ENCODE measurements around the gene C14orf180.

Gene C14orf180

DNA sequence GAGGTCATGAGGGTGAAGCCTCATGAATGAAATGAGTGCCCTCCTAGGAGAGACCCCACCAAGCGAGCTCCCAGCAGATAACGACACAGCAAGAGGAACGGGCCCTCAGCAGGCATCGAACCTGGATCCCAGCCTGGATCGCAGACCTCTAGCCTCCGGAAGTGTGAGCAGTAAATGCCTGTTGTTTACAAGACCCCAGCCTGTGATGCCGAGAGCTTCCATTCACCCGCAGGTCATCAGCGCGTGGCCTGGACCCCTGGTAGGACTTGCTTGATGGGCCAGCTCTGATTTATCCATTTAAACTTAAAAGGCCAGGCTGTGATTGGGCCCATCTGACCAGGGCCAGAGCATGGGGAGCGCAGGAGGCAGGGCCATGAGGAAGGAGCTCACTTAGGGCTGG is 18.0 kb downstream of the C14orf180 start:
- Histone ChIP-seq H3K9me3 (ENCODE audit: control insufficient read depth in 5 of 5, low read length in 5 of 5) (no peaks in the 10 kb centered on the region), H3K4me3 (ENCODE audit: low read depth in 1 of 5, low read length in 5 of 5) (no peak overlapping the region), H3K36me3 (ENCODE audit: control insufficient read depth in 5 of 5, insufficient read depth in 5 of 5, low read length in 5 of 5) (no peaks in the 10 kb centered on the region), H3K27ac (ENCODE audit: low read depth, low read length) (no peak overlapping the region), H3K4me1 (ENCODE audit: control insufficient read depth in 5 of 5, insufficient read depth in 5 of 5, low read length in 5 of 5) (peaks cover 0 to 21% (median 19%) of the 10 kb centered on the region in 5 donors), H3K9ac (ENCODE audit: low read length in 5 of 5) (no peak overlapping the region), H3K27me3 (ENCODE audit: control insufficient read depth in 5 of 5, insufficient read depth in 4 of 5, low read length in 5 of 5) (peaks cover 15 to 36% (median 30%) of the 10 kb centered on the region in 5 donors)

DNA sequence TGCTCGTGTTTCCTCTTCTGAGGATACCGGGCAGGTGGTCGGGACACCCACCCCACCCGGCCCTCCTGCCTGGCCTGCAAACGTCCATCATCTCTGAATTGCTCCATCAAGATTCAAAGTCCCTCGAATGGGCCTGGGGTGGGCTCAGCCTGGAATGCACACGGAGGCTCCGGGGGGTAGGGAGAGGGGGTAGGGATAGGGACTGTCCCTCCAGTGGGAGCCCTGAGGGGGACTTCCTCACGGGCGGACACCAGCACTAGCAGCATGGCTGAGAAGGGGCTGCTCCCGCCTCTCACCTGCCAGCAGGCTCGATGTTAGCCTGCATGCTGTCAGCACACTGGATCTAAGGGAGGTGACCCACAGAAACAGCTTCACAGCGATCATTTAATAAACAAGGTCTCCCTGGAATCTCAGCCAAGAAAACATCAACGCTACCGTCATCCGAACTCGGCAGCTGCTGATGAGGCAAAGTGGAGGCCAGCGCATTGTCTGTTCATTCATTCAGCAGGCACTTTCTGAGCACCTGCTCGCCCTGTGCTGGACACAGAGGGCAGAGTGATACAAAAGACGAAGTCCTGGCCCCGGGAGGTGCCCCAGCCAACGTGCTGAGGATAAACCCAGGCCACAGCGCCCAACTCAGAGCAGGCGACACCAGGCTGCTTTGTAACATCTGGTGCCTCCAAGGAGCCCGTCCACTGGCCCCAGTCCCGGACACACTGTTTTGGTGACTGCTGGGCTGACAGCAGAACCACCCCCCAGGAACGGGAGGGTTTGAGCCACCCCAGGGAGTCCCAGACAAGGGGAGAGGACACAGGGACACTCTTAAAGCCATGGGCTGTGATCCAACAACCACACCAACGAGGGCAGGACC is 18.7 kb downstream of the C14orf180 start:
- H3K27ac ChIP-seq (ENCODE audit: low read depth, low read length) = no peak overlapping the region
- H3K9ac ChIP-seq (ENCODE audit: low read length in 5 of 5) = no peak overlapping the region
- H3K4me3 ChIP-seq (ENCODE audit: low read depth in 1 of 5, low read length in 5 of 5) = no peak overlapping the region
- no peaks in the 10 kb centered on the region for H3K9me3 ChIP-seq (ENCODE audit: control insufficient read depth in 5 of 5, low read length in 5 of 5)
- H3K36me3 ChIP-seq (ENCODE audit: control insufficient read depth in 5 of 5, insufficient read depth in 5 of 5, low read length in 5 of 5) = no peaks in the 10 kb centered on the region
- H3K4me1 ChIP-seq (ENCODE audit: control insufficient read depth in 5 of 5, insufficient read depth in 5 of 5, low read length in 5 of 5) = peaks cover 0 to 14% (median 12%) of the 10 kb centered on the region in 5 donors
- peaks cover 19 to 42% (median 36%) of the 10 kb centered on the region in 5 donors for H3K27me3 ChIP-seq (ENCODE audit: control insufficient read depth in 5 of 5, insufficient read depth in 4 of 5, low read length in 5 of 5)

DNA sequence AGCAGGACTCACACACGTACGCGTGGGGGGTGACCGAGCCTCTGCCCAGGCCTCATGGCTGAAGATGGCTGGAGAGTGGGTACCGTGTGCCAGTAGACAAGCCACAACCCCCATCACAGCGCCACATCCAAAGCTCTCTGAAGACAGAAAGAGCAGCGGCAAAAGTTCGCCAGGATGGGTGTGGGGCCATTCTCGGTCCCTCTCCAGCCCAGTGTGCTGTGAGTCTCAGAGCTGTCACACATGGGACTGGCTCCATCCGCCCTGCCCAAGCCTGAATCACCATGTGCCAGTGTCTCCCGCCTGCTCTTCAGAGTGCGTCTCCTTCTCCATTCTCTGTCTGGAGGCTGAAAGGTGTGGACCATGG is 19.3 kb downstream of the C14orf180 start:
- Histone ChIP-seq H3K27ac (ENCODE audit: low read depth, low read length) (no peak overlapping the region), H3K27me3 (ENCODE audit: control insufficient read depth in 5 of 5, insufficient read depth in 4 of 5, low read length in 5 of 5) (peaks cover 22 to 47% (median 38%) of the 10 kb centered on the region in 5 donors), H3K4me3 (ENCODE audit: low read depth in 1 of 5, low read length in 5 of 5) (no peak overlapping the region), H3K36me3 (ENCODE audit: control insufficient read depth in 5 of 5, insufficient read depth in 5 of 5, low read length in 5 of 5) (no peaks in the 10 kb centered on the region), H3K9me3 (ENCODE audit: control insufficient read depth in 5 of 5, low read length in 5 of 5) (no peaks in the 10 kb centered on the region), H3K4me1 (ENCODE audit: control insufficient read depth in 5 of 5, insufficient read depth in 5 of 5, low read length in 5 of 5) (peaks cover 0 to 7% (median 6%) of the 10 kb centered on the region in 5 donors), H3K9ac (ENCODE audit: low read length in 5 of 5) (no peak overlapping the region)

DNA sequence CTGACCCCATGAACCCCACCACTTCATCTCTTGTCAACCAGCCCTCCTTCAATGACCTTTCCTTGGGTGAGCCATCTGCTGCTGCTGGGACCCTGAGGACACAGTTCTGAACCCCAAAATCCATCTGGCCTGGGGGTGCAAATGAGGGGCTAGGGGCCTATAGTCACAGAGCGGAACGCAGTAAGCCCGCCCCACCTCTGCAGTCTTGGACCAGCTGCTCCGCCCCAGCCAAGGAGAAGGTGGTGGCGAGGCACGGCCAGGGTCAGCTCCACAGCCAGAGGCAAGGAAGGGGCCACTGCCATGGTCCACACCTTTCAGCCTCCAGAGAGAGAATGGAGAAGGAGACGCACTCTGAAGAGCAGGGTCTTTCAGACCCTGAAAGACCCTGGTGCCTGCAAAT is 19.9 kb downstream of the C14orf180 start:
- H3K27ac ChIP-seq (ENCODE audit: low read depth, low read length) = no peak overlapping the region
- no peak overlapping the region for H3K4me3 ChIP-seq (ENCODE audit: low read depth in 1 of 5, low read length in 5 of 5)
- H3K27me3 ChIP-seq (ENCODE audit: control insufficient read depth in 5 of 5, insufficient read depth in 4 of 5, low read length in 5 of 5) = peaks cover 27 to 50% (median 43%) of the 10 kb centered on the region in 5 donors
- H3K4me1 ChIP-seq (ENCODE audit: control insufficient read depth in 5 of 5, insufficient read depth in 5 of 5, low read length in 5 of 5) = peaks cover 0 to 4% (median 3%) of the 10 kb centered on the region in 5 donors
- no peaks in the 10 kb centered on the region for H3K9me3 ChIP-seq (ENCODE audit: control insufficient read depth in 5 of 5, low read length in 5 of 5)
- H3K9ac ChIP-seq (ENCODE audit: low read length in 5 of 5) = no peak overlapping the region
- H3K36me3 ChIP-seq (ENCODE audit: control insufficient read depth in 5 of 5, insufficient read depth in 5 of 5, low read length in 5 of 5) = no peaks in the 10 kb centered on the region

DNA sequence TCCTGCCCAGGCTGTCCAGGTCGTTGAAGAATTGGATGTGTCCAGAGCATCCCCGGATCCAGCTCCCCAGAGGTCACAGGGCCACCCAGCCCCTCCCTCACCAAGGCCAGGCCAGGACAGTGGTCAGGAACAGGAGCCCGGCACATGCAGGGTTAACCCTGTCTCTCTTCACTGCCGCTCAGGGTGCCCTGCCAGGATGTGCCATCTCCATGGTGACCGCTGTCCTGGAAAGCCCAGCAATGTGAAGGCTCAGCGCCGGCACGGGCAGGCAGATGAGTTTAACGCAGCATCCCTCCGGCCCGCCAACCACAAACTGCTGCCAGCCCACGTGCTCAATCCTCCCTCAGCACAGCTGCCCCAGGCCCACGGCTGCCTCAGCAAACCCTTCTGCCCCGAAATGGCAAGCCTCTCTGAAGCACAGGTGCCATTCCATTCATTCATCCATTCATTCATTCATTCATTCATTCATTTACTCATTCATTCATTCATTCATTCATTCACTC is 20.6 kb downstream of the C14orf180 start:
- no peak overlapping the region for H3K9ac ChIP-seq (ENCODE audit: low read length in 5 of 5)
- H3K27me3 ChIP-seq (ENCODE audit: control insufficient read depth in 5 of 5, insufficient read depth in 4 of 5, low read length in 5 of 5) = peaks cover 33 to 53% (median 48%) of the 10 kb centered on the region in 5 donors
- no peaks in the 10 kb centered on the region for H3K36me3 ChIP-seq (ENCODE audit: control insufficient read depth in 5 of 5, insufficient read depth in 5 of 5, low read length in 5 of 5)
- H3K9me3 ChIP-seq (ENCODE audit: control insufficient read depth in 5 of 5, low read length in 5 of 5) = no peaks in the 10 kb centered on the region
- no peak overlapping the region for H3K27ac ChIP-seq (ENCODE audit: low read depth, low read length)
- peaks cover 0 to 4% (median 3%) of the 10 kb centered on the region in 5 donors for H3K4me1 ChIP-seq (ENCODE audit: control insufficient read depth in 5 of 5, insufficient read depth in 5 of 5, low read length in 5 of 5)
- H3K4me3 ChIP-seq (ENCODE audit: low read depth in 1 of 5, low read length in 5 of 5) = no peak overlapping the region

DNA sequence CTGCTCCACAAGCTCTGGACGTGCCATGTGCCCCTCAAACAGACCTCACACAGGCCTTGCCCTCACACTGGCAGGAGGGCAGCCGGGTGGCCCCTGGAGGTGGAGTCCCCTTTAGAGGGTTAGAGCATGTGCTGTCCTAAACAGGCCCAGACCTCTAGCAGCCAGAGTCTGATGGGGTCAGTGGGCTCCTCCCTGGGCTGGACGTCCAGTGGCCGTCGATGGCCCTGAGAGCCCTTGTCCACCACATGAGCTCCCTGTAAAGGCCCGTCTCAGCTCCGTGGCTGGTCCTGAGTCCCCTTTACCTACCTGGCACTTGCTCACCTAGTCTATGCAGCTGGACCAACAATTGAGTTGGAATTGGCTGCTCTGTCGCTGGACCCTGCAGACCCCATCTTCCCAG is 21.2 kb downstream of the C14orf180 start:
- H3K9me3 ChIP-seq (ENCODE audit: control insufficient read depth in 5 of 5, low read length in 5 of 5) = no peaks in the 10 kb centered on the region
- no peak overlapping the region for H3K9ac ChIP-seq (ENCODE audit: low read length in 5 of 5)
- no peak overlapping the region for H3K27ac ChIP-seq (ENCODE audit: low read depth, low read length)
- H3K27me3 ChIP-seq (ENCODE audit: control insufficient read depth in 5 of 5, insufficient read depth in 4 of 5, low read length in 5 of 5) = peaks cover 34 to 55% (median 48%) of the 10 kb centered on the region in 5 donors
- no peaks in the 10 kb centered on the region for H3K36me3 ChIP-seq (ENCODE audit: control insufficient read depth in 5 of 5, insufficient read depth in 5 of 5, low read length in 5 of 5)
- peaks cover 0 to 4% (median 3%) of the 10 kb centered on the region in 5 donors for H3K4me1 ChIP-seq (ENCODE audit: control insufficient read depth in 5 of 5, insufficient read depth in 5 of 5, low read length in 5 of 5)
- no peak overlapping the region for H3K4me3 ChIP-seq (ENCODE audit: low read depth in 1 of 5, low read length in 5 of 5)

DNA sequence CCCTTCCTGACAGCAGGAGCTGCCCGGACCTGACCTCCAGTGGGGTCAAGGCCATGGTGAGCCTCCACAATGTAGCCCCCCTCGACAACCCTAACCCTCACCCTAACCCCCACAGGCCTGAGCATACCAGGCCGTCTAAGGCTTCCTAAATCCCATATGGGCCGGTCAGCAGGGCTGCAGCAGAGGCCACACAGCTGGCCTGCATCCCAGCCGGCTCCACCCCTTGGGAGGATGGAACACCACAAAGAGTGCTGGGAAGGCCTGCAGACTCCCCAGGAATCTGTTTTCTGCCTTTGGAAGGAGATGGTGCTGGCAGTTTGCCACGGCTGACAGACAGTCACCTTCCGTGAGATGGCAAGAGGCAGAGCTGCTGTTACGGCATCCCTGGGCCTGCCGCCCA is 22.2 kb downstream of the C14orf180 start:
- Histone ChIP-seq H3K9ac (ENCODE audit: low read length in 5 of 5) (no peak overlapping the region), H3K9me3 (ENCODE audit: control insufficient read depth in 5 of 5, low read length in 5 of 5) (no peaks in the 10 kb centered on the region), H3K27ac (ENCODE audit: low read depth, low read length) (no peak overlapping the region), H3K4me3 (ENCODE audit: low read depth in 1 of 5, low read length in 5 of 5) (no peak overlapping the region), H3K36me3 (ENCODE audit: control insufficient read depth in 5 of 5, insufficient read depth in 5 of 5, low read length in 5 of 5) (no peaks in the 10 kb centered on the region), H3K4me1 (ENCODE audit: control insufficient read depth in 5 of 5, insufficient read depth in 5 of 5, low read length in 5 of 5) (peaks cover 0 to 4% (median 3%) of the 10 kb centered on the region in 5 donors), H3K27me3 (ENCODE audit: control insufficient read depth in 5 of 5, insufficient read depth in 4 of 5, low read length in 5 of 5) (peaks cover 34 to 56% (median 48%) of the 10 kb centered on the region in 5 donors)

DNA sequence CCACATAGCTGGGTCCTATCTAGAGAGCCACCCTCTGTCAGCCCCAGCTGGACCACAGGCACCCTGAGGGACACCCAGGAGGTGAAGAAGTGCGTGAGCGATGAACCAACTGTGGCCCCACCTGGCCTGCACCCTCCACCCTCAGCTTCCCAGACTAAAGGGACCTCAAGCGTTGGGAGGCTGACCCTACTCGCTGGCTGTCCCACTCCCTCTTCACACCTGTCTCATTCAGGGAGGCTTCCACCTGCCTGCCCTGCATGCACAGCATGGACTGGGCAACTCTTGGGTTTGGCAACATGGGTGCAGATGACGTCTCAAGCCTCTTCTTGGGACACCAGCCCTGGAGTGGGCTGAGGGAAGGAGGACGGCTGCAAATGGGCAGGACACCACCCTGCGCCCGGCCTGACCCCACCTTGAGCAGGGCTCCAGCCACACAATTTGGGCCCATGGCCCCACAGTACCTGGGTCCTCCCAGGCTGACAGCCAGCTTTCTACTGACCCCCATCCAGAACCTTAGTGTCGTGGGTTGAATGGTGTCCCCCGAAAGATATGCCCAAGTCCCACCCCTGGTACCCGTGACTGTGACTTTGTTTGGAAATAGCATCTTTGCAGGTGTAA is 22.9 kb downstream of the C14orf180 start:
- H3K27me3 ChIP-seq (ENCODE audit: control insufficient read depth in 5 of 5, insufficient read depth in 4 of 5, low read length in 5 of 5) = peaks cover 34 to 55% (median 48%) of the 10 kb centered on the region in 5 donors
- H3K9ac ChIP-seq (ENCODE audit: low read length in 5 of 5) = no peak overlapping the region
- peaks cover 0 to under 1% (median 0%) of the 10 kb centered on the region in 5 donors for H3K9me3 ChIP-seq (ENCODE audit: control insufficient read depth in 5 of 5, low read length in 5 of 5)
- no peak overlapping the region for H3K4me3 ChIP-seq (ENCODE audit: low read depth in 1 of 5, low read length in 5 of 5)
- no peaks in the 10 kb centered on the region for H3K36me3 ChIP-seq (ENCODE audit: control insufficient read depth in 5 of 5, insufficient read depth in 5 of 5, low read length in 5 of 5)
- no peak overlapping the region for H3K27ac ChIP-seq (ENCODE audit: low read depth, low read length)
- H3K4me1 ChIP-seq (ENCODE audit: control insufficient read depth in 5 of 5, insufficient read depth in 5 of 5, low read length in 5 of 5) = peaks cover 0 to 4% (median 3%) of the 10 kb centered on the region in 5 donors

DNA sequence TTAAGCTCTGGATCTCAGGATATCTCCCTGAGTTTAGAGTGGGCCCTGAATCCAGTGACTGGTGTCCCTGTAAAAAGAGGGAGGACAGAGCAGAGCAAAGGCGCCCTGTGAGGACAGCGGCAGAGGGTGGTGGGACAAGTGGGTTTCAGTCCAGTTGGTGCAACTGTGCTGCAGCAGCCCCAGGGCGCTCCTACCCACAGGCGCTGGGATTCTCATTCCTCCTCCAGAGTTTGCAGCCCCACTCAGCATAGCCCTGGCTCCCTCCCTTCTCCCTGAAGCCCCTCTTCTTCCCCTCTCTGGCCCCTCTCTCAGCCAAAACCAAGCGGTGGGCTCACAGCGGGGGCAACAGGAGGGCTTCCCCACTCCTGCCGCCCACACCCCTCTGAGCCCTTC is 23.4 kb downstream of the C14orf180 start:
- Histone ChIP-seq H3K27me3 (ENCODE audit: control insufficient read depth in 5 of 5, insufficient read depth in 4 of 5, low read length in 5 of 5) (peaks cover 34 to 51% (median 48%) of the 10 kb centered on the region in 5 donors), H3K4me3 (ENCODE audit: low read depth in 1 of 5, low read length in 5 of 5) (no peak overlapping the region), H3K36me3 (ENCODE audit: control insufficient read depth in 5 of 5, insufficient read depth in 5 of 5, low read length in 5 of 5) (no peaks in the 10 kb centered on the region), H3K9ac (ENCODE audit: low read length in 5 of 5) (no peak overlapping the region), H3K4me1 (ENCODE audit: control insufficient read depth in 5 of 5, insufficient read depth in 5 of 5, low read length in 5 of 5) (peaks cover 0 to 4% (median 3%) of the 10 kb centered on the region in 5 donors), H3K27ac (ENCODE audit: low read depth, low read length) (no peak overlapping the region), H3K9me3 (ENCODE audit: control insufficient read depth in 5 of 5, low read length in 5 of 5) (peaks cover 0 to 2% (median 0%) of the 10 kb centered on the region in 5 donors)

Measured in subcutaneous abdominal adipose tissue (tissue), 5 donors.